Skin of body (tissue), 2 donors: ENCODE measurements around the gene NR1H4. TPM values are rescaled to one million over a fixed set of nuclear protein-coding genes. Genes with fewer than 3 reads are reported as not detected.

Source experiments
- small RNA-seq: library from RNA; depleted of rRNA; stranded (forward); fragments of <200 nt; gene quantifications from one replicate; pipeline ENCODE3, GENCODE V24; 2014; ENCODE audit warnings: low replicate concordance
- total RNA-seq: library from RNA; depleted of rRNA; stranded (reverse); fragments of >200 nt; gene quantifications from one replicate; pipeline ENCODE4 v1.2.3, GENCODE V29; 2014

The NR1H4 gene
- total RNA-seq, 1 donor from 2014 or later, result 0.39 TPM

Small RNA genes lying within 50 kb of the gene (small RNA-seq; reads per million reads assigned to genes)
- not detected for gene AC010200.2

Other genes starting within 250 kb of the NR1H4 start
- gene DEPDC4, start 206.8 kb upstream of the NR1H4 start, total RNA-seq, result 1.9 TPM
- gene SCYL2, start 206.7 kb upstream of the NR1H4 start, total RNA-seq, result 54.1 TPM
- not detected for gene SLC17A8, start 116.8 kb upstream of the NR1H4 start, total RNA-seq
- gene GAS2L3, start 99.8 kb downstream of the NR1H4 start, total RNA-seq, result 33.2 TPM